Measurements from ENCODE around the gene KRT84. TPM values are rescaled to one million over a fixed set of nuclear protein-coding genes. Genes with fewer than 3 reads are reported as not detected.

The KRT84 gene
- total RNA-seq, 2 experiments from 2014 or later = not detected

GRCh38 chr12:52383331-52383730 lies 2.1 kb downstream of the KRT84 start:
- H3K27ac ChIP-seq (ENCODE audit: low read depth in 1 of 2, low read length in 2 of 2) = no peak overlapping the region
- Mint-ChIP-seq H3K36me3 (ENCODE audit: low read depth) (no peaks in the 10 kb centered on the region), H3K4me3 (no peak overlapping the region), H3K27ac (no peak overlapping the region), H3K9me3 (no peaks in the 10 kb centered on the region), H3K4me1 (ENCODE audit: low read depth) (peaks cover 12% of the 10 kb centered on the region), H3K27me3 (no peaks in the 10 kb centered on the region)
- DNase-seq (no peak), ATAC-seq (ENCODE audit: poor library complexity) (no peak)
- intact Hi-C loops (cut with DNase I, micrococcal nuclease) = no loop called here
- no peak for TF ChIP-seq CTCF (IDR thresholded peaks at IDR 0.05)
- H3K36me3 ChIP-seq (ENCODE audit: insufficient read depth, low read length) = no peaks in the 10 kb centered on the region
- CTCF ChIA-PET = no interaction called here
- H3K9me3 ChIP-seq (ENCODE audit: control insufficient read depth in 1 of 2, insufficient read depth in 1 of 2, low read length in 2 of 2) = no peaks in the 10 kb centered on the region
- no peaks in the 10 kb centered on the region for H3K27me3 ChIP-seq (ENCODE audit: control insufficient read depth in 1 of 2, insufficient read depth in 2 of 2, low read length in 2 of 2)
- POLR2A ChIA-PET = no interaction called here
- no peak overlapping the region for H3K4me3 ChIP-seq (ENCODE audit: low read length)
- H3K4me1 ChIP-seq (ENCODE audit: insufficient read depth, low read length) = peaks cover 3% of the 10 kb centered on the region

GRCh38 chr12:52382854-52383253 lies 2.6 kb downstream of the KRT84 start:
- ChIA-PET POLR2A (no interaction called here), CTCF (no interaction called here)
- H3K27me3 Mint-ChIP-seq = no peaks in the 10 kb centered on the region
- no peak for ATAC-seq (ENCODE audit: poor library complexity)
- no peaks in the 10 kb centered on the region for H3K9me3 Mint-ChIP-seq
- no peak for TF ChIP-seq CTCF (IDR thresholded peaks at IDR 0.05)
- peaks cover 3% of the 10 kb centered on the region for H3K4me1 ChIP-seq (ENCODE audit: insufficient read depth, low read length)
- no peaks in the 10 kb centered on the region for H3K36me3 ChIP-seq (ENCODE audit: insufficient read depth, low read length)
- no peaks in the 10 kb centered on the region for H3K36me3 Mint-ChIP-seq (ENCODE audit: low read depth)
- H3K4me1 Mint-ChIP-seq (ENCODE audit: low read depth) = peaks cover 12% of the 10 kb centered on the region
- H3K4me3 Mint-ChIP-seq = no peak overlapping the region
- no peaks in the 10 kb centered on the region for H3K9me3 ChIP-seq (ENCODE audit: control insufficient read depth in 1 of 2, insufficient read depth in 1 of 2, low read length in 2 of 2)
- intact Hi-C loops (cut with DNase I, micrococcal nuclease) = no loop called here
- H3K27me3 ChIP-seq (ENCODE audit: control insufficient read depth in 1 of 2, insufficient read depth in 2 of 2, low read length in 2 of 2) = no peaks in the 10 kb centered on the region
- H3K27ac ChIP-seq (ENCODE audit: low read depth in 1 of 2, low read length in 2 of 2) = no peak overlapping the region
- H3K27ac Mint-ChIP-seq = no peak overlapping the region
- DNase-seq = peak in 2 of 14 experiments; percentile 7 to 10
- no peak overlapping the region for H3K4me3 ChIP-seq (ENCODE audit: low read length)

GRCh38 chr12:52381206-52381605 lies 4.2 kb downstream of the KRT84 start:
- DNase-seq = no peak
- Histone ChIP-seq H3K4me3 (ENCODE audit: low read length) (no peak overlapping the region), H3K36me3 (ENCODE audit: insufficient read depth, low read length) (no peaks in the 10 kb centered on the region), H3K9me3 (ENCODE audit: control insufficient read depth in 1 of 2, insufficient read depth in 1 of 2, low read length in 2 of 2) (no peaks in the 10 kb centered on the region), H3K27ac (ENCODE audit: low read depth in 1 of 2, low read length in 2 of 2) (no peak overlapping the region), H3K27me3 (ENCODE audit: control insufficient read depth in 1 of 2, insufficient read depth in 2 of 2, low read length in 2 of 2) (peaks cover 0 to 4% of the 10 kb centered on the region in 2 experiments), H3K4me1 (ENCODE audit: insufficient read depth, low read length) (peaks cover 3% of the 10 kb centered on the region)
- H3K9me3 Mint-ChIP-seq = no peaks in the 10 kb centered on the region
- no peak for TF ChIP-seq CTCF (IDR thresholded peaks at IDR 0.05)
- H3K36me3 Mint-ChIP-seq (ENCODE audit: low read depth) = no peaks in the 10 kb centered on the region
- intact Hi-C loops (cut with DNase I, micrococcal nuclease) = no loop called here
- H3K4me3 Mint-ChIP-seq = no peak overlapping the region
- CTCF ChIA-PET = no interaction called here
- no peak overlapping the region for H3K27ac Mint-ChIP-seq
- H3K4me1 Mint-ChIP-seq (ENCODE audit: low read depth) = peaks cover 12% of the 10 kb centered on the region
- H3K27me3 Mint-ChIP-seq = peaks cover 4% of the 10 kb centered on the region
- POLR2A ChIA-PET = no interaction called here
- no peak for ATAC-seq (ENCODE audit: poor library complexity)
